Right lobe of liver (tissue), 4 donors: Measurements from ENCODE around the gene CYP4B1.

Experiments
- CTCF ChIP-seq, 4 donors: fragments of 200-600 bp in 3 of 4; fragments of 450-650 bp in 1 of 4; IDR thresholded peaks; one replicate each; pipeline versions ENCODE4 v1.5.1 to v1.8.0; 2016 to 2022; ENCODE audit warnings: antibody characterized with exemption in 4 of 4, mild to moderate bottlenecking in 2 of 4
- POLR2A ChIP-seq: fragments of 450-650 bp; IDR thresholded peaks from one replicate; pipeline ENCODE4 v1.6.1; 2017; ENCODE audit warnings: antibody characterized with exemption, mild to moderate bottlenecking
- donor health status: DM: no; HTN: no; CAD: no.
- donor health status: DM: no; HTN: no; CAD: no.
- donor health status: DM: no; HTN: yes; CAD: no.

- TF ChIP-seq CTCF (IDR thresholded peaks at IDR 0.05) (no peak), POLR2A (no peak)
These were observed 26.3 kb upstream of the CYP4B1 start for GRCh38 chr1:46772571-46772970.
